ENCODE measurements around the gene FAM131A.

DNA sequence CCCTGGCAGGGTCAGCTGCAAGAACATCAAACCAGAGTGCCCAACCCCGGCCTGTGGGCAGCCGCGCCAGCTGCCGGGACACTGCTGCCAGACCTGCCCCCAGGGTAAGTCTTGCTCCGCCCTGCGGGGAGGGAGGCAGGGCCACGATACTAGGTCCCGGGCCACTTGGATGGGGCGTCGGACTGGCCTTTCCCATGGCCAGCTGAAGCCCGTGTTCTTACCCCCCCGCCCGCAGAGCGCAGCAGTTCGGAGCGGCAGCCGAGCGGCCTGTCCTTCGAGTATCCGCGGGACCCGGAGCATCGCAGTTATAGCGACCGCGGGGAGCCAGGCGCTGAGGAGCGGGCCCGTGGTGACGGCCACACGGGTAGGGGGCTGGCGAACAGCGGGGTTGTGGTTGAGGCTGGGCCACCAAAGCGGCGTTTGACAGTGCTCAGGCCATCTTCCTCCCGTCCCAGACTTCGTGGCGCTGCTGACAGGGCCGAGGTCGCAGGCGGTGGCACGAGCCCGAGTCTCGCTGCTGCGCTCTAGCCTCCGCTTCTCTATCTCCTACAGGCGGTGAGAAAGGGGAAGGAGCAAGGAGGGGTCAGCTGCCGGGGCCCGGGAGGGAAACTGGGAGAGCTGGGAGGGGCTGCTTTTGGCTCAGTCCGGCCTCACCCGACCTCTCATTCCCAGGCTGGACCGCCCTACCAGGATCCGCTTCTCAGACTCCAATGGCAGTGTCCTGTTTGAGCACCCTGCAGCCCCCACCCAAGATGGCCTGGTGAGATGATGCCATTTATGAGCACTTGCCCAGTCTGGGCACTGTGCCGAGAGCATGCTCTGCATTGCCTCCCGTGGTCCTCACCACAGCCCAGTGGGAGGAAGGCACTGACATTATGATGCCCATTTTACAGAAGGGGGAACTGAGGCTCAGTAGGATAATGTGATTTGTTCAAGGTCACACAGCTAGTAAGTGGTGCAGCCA lies 44.1 kb downstream of the FAM131A start:
- TF ChIP-seq, protein P1, sequence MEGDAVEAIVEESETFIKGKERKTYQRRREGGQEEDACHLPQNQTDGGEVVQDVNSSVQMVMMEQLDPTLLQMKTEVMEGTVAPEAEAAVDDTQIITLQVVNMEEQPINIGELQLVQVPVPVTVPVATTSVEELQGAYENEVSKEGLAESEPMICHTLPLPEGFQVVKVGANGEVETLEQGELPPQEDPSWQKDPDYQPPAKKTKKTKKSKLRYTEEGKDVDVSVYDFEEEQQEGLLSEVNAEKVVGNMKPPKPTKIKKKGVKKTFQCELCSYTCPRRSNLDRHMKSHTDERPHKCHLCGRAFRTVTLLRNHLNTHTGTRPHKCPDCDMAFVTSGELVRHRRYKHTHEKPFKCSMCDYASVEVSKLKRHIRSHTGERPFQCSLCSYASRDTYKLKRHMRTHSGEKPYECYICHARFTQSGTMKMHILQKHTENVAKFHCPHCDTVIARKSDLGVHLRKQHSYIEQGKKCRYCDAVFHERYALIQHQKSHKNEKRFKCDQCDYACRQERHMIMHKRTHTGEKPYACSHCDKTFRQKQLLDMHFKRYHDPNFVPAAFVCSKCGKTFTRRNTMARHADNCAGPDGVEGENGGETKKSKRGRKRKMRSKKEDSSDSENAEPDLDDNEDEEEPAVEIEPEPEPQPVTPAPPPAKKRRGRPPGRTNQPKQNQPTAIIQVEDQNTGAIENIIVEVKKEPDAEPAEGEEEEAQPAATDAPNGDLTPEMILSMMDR (IDR thresholded peaks at IDR 0.05 in 8 of 11, conservative IDR thresholded peaks at IDR 0.05 in 3 of 11), result no peak
- no peak for TF ChIP-seq POLR2A (IDR thresholded peaks at IDR 0.05)
- peak in 2 of 3 donors; percentile 26 to 59 for TF ChIP-seq POLR2AphosphoS5 (IDR thresholded peaks at IDR 0.05)
